DMS153 (cell line): ENCODE results near the gene ENPP1.

Experiments used
- DNase-seq: peaks from one replicate; lab custom pipeline; 2025; lab: John Stamatoyannopoulos, UW

ENPP1 gene

DNA sequence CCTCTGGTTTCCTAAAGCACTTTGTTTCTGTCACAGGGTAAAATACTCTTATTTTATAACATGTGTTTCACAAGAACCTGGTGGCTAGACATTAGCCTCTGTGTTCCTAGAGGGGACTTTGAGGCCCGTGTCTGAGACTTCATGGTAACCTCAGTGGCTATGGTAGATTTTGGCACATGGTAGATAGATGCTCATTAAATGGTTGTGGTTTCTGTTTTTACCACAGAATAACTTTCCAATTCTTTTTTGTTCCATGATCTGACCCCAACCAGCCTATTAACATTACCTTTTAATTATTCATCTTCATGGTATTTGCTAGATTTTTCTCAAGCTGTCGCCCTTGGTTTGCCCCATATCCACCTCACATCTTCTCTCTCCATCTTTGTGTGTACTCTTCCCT is 109.0 kb downstream of the ENPP1 start:
- no peak for DNase-seq

GRCh38 chr6:131917318-131917717 is 109.5 kb downstream of the ENPP1 start:
- no peak for DNase-seq

- DNase-seq = peak; percentile 5
Measured at GRCh38 chr6:131917763-131918649, 110.2 kb downstream of the ENPP1 start.

DNA sequence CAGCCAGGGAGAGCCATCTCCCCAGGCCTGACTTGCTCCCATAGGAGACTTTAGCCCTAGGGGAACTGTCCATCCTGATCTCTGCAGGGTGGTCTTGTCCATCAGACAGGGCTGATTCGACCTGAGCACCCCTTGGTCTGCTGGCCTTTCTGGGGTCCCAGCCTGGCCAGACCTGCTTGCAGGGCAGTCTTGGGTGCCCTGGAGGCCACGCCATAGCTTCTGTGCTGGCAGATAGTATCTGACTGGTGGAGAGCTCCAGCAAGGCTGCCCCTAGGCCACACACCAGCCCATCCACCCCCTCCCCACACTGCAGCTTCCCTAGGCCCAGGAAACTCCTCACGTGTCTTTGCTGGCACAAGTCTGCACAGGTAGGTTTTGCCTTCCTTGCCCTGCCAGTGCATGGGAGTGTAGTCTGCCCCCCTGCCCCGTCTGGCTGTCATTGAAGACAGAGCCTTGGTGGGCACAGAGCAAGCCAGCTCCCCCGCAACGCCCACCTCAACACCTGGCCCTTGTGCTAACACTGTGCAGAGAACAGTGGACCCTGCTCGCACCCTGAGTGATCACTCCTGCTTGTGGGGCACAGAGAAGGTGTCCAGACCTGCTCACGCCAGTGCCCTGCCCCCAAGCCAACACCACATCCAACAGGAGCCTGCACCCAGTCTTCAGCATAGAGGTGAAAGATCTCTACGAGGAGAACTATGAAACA is 111.0 kb downstream of the ENPP1 start:
- DNase-seq = no peak

DNA sequence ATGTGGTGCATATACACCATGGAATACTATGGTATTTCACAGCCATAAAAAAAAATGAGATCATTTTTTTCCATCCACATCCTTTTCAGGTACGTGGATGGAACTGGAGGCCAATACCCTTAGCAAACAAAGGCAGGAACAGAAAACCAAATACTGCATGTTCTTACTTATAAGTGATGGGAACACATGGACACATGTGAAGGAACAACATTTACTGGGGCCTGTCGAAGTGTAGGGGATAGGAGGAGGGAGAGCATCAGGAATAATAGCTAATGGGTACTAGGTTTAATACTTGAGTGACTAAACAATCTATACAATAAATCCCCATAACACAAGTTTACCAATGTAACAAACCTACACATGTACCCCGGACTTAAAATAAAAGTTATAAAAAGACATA is 112.8 kb downstream of the ENPP1 start:
- DNase-seq = no peak

- DNase-seq = peak; percentile 22
Measured at GRCh38 chr6:131923356-131923755, 115.5 kb downstream of the ENPP1 start.

DNA sequence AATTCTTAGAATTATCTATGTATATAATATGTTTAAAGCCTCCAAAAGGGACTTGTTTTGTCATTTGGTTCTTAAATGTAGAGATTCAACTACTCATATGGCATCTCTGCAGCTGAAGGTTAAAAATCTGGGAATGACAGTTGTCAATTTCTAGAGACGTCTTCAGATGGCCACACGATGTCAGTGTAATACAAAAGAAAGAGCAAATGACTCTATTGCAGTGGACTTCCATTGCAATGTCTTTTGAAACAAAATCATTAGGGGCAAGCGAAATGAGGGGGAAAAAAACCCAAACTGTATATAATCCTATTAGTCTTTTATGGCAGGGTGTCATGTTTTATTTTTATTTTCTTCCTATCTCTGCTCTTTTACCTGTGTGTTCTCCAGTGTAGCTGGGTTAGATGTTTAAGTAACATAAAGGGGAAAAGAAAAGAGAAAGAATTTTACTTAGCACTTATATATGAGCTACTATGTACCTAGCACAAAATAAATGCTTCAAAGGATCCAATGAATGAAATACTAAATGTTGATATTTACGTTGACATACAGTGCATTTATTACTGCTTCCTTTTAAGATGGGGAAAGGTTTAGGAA is 117.2 kb downstream of the ENPP1 start:
- peak; percentile 29 for DNase-seq

GRCh38 chr6:131929264-131929663 is 121.4 kb downstream of the ENPP1 start:
- DNase-seq = no peak

DNA sequence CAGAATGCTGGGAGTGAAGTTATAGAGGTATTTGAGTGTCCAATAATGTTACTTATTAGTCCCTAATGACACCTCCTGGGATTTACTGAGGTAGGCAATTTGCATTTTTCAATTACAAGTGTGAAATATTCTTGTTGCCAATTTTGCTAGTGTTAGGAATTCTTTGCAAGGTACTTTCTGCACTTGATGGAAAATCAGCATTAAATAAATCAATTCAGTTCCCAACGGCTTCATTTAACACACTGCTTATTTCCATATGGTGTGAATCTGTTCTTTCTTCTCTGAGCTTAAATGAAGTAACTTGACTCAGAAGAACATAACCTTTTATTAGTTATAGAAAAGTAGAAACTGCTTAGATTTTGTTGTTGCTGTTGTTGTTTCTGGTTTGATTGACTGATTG is 122.2 kb downstream of the ENPP1 start:
- DNase-seq = no peak

DNA sequence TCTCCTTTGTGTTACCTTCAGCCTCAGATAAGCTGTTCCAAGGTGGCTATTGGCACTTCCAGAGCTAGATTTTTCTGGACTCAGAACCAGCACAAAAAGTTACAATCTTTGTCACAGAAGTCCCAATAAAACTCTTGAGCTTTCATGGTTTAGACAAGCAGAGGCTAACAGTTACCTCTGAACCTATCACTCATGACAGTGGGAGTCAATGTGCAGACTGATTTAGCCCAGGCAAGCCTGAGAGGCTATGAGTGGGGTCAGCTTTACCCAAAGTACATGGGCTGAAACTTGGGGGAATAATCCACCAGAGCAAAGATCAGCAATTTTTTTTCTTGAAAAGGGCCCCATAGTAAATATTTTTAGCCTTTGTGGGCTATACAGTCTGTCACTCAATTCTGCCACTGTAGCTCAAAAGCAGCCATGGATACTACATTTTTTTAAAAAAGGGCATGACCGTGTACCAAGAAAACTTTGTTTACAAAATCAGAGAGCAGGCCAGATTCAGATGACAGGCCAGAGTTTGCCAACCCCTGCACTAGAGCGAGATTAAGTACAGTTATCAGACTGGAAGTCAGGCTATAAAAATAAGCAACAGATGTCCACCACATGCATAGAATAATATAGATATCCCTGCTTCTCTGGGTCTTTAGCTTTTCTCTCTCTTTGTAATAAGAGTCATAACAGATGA is 123.4 kb downstream of the ENPP1 start:
- no peak for DNase-seq

- no peak for DNase-seq
Measured at GRCh38 chr6:131936156-131936555, 128.3 kb downstream of the ENPP1 start.

DNA sequence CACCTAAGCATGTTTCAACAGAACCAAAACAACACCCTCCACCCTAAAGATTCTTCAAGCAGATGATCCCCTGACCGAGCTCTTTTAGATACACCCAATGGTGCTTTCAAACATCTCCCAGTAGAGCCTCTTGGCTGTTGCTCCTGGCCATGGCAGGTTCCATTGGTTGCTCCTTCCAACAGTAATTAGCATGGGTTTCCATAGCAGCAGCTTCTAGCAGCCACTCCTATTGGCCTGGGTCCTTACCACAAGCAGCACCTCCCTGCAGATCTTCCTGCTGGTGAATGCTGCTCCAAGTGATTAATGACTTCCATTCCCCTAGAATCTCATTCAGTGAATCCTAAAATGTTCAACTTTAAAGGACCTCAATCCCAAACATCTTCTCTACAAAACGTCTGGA is 129.4 kb downstream of the ENPP1 start:
- DNase-seq = no peak

DNA sequence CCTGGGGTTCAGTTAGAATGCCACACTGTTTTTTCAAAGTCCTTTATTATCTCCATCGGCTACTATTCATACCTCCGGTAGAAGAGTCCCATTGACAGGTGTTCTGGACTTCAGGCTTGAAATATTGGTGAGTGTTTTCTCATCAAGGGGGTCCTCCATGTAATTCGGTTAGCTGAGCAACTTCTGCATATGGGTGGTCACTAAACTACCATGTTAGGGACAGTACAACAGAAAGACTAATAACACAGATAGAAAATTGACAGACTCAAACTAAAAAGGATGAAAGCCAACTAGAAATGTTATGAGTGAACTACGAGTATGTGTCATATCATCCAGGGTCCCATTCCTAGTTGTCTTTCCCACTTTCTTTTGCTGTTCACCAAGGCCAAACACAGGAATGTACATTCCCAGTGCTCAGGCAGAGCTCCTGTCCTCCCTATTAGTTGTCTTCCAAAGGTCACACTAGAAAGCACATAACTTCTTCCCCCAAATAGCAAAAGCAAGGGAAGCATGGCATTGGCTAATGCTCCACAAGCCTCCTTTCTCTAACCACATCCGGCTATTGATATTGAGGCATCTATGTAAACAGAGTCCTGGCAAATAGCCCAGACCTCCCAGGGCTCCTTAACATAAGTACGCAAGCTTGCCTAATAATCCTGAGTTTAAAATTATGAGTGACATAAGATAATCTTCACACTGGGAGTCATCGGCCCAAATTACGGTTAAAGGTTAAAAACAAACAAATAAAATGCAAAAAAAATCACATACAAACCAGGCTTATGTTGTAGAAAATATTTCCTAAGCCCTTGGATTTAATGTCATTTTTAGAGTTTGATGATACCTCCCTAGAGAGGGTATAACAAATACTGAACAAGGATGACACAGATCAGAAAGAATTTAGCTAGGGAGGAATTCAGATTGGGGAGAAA is 130.1 kb downstream of the ENPP1 start:
- peak; percentile 45 for DNase-seq
